ENCODE measurements around the gene TEX54. TPM values are rescaled to one million over a fixed set of nuclear protein-coding genes. Genes with fewer than 3 reads are reported as not detected.

Gene TEX54
- total and polyA plus RNA-seq, 2 of the 13 experiments (the other 11 are each of a cell fraction or from before 2014, with no cell fraction given), result not detected

- TF ChIP-seq, protein P1, sequence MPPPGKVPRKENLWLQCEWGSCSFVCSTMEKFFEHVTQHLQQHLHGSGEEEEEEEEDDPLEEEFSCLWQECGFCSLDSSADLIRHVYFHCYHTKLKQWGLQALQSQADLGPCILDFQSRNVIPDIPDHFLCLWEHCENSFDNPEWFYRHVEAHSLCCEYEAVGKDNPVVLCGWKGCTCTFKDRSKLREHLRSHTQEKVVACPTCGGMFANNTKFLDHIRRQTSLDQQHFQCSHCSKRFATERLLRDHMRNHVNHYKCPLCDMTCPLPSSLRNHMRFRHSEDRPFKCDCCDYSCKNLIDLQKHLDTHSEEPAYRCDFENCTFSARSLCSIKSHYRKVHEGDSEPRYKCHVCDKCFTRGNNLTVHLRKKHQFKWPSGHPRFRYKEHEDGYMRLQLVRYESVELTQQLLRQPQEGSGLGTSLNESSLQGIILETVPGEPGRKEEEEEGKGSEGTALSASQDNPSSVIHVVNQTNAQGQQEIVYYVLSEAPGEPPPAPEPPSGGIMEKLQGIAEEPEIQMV (CRISPR knock-in tag; IDR thresholded peaks at IDR 0.05; ENCODE audit: low read depth), result peak; percentile 93; the same call in 1 of the 2 replicates
- TF ChIP-seq, protein P2, sequence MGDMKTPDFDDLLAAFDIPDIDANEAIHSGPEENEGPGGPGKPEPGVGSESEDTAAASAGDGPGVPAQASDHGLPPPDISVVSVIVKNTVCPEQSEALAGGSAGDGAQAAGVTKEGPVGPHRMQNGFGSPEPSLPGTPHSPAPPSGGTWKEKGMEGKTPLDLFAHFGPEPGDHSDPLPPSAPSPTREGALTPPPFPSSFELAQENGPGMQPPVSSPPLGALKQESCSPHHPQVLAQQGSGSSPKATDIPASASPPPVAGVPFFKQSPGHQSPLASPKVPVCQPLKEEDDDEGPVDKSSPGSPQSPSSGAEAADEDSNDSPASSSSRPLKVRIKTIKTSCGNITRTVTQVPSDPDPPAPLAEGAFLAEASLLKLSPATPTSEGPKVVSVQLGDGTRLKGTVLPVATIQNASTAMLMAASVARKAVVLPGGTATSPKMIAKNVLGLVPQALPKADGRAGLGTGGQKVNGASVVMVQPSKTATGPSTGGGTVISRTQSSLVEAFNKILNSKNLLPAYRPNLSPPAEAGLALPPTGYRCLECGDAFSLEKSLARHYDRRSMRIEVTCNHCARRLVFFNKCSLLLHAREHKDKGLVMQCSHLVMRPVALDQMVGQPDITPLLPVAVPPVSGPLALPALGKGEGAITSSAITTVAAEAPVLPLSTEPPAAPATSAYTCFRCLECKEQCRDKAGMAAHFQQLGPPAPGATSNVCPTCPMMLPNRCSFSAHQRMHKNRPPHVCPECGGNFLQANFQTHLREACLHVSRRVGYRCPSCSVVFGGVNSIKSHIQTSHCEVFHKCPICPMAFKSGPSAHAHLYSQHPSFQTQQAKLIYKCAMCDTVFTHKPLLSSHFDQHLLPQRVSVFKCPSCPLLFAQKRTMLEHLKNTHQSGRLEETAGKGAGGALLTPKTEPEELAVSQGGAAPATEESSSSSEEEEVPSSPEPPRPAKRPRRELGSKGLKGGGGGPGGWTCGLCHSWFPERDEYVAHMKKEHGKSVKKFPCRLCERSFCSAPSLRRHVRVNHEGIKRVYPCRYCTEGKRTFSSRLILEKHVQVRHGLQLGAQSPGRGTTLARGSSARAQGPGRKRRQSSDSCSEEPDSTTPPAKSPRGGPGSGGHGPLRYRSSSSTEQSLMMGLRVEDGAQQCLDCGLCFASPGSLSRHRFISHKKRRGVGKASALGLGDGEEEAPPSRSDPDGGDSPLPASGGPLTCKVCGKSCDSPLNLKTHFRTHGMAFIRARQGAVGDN (CRISPR knock-in tag; IDR thresholded peaks at IDR 0.05), result peak; percentile 82
- TF ChIP-seq TFDP2 (CRISPR knock-in tag; IDR thresholded peaks at IDR 0.05) (peak; percentile 81), ZNF770 (CRISPR knock-in tag; IDR thresholded peaks at IDR 0.05) (peak; percentile 71), WIZ (CRISPR knock-in tag; IDR thresholded peaks at IDR 0.05) (no peak), SIX1 (CRISPR knock-in tag; IDR thresholded peaks at IDR 0.05; ENCODE audit: borderline replicate concordance) (peak; percentile 50; the same call in 1 of the 2 replicates), MATR3 (CRISPR knock-in tag; IDR thresholded peaks at IDR 0.05) (no peak), E2F1 (CRISPR knock-in tag; IDR thresholded peaks at IDR 0.05) (peak; percentile 86), ARNTL (CRISPR knock-in tag; IDR thresholded peaks at IDR 0.05) (no peak), ZNF552 (CRISPR knock-in tag; IDR thresholded peaks at IDR 0.05; ENCODE audit: borderline replicate concordance) (peak; percentile 80), MYNN (CRISPR knock-in tag; IDR thresholded peaks at IDR 0.05; ENCODE audit: low read depth) (peak; percentile 90; the same call in 1 of the 2 replicates), HOXA5 (CRISPR knock-in tag; IDR thresholded peaks at IDR 0.05) (peak; percentile 94; the same call in 1 of the 2 replicates), HHEX (CRISPR knock-in tag; IDR thresholded peaks at IDR 0.05) (no peak), ZNF263 (CRISPR knock-in tag; IDR thresholded peaks at IDR 0.05) (peak; percentile 66), SOX13 (IDR thresholded peaks at IDR 0.05) (peak; percentile 62; the same call in 1 of the 2 replicates), SOX13 (CRISPR knock-in tag; conservative IDR thresholded peaks at IDR 0.05 in 1 of 2, IDR thresholded peaks at IDR 0.05 in 1 of 2) (peak in 1 of 2 experiments; percentile 59; a peak in 2 of 4 replicates)
Observed at GRCh38 chr11:62805076-62805892, 27.4 kb downstream of the TEX54 start, which contains the start of gene NXF1 (continued).
